Neuron (in vitro differentiated cells): ENCODE measurements around the gene ISCA2.

Experiments used
- H2AFZ ChIP-seq: one replicate; pipeline ENCODE4 v1.6.1; 2013; ENCODE audit warnings: low read depth, mild to moderate bottlenecking, inconsistent platforms, low read length, moderate library complexity
- H3K27me3 ChIP-seq: one replicate; pipeline ENCODE4 v1.6.1; 2013; ENCODE audit warnings: low read length; ENCODE audit not compliant: insufficient read depth
- H3K36me3 ChIP-seq: one replicate; pipeline ENCODE4 v1.6.1; 2013; ENCODE audit warnings: low read length; ENCODE audit not compliant: insufficient read depth
- H3K4me1 ChIP-seq: one replicate; pipeline ENCODE4 v1.6.1; 2013; ENCODE audit warnings: low read length; ENCODE audit not compliant: insufficient read depth
- H3K4me3 ChIP-seq: 2 replicates; pipeline ENCODE4 v1.5.1; 2013; ENCODE audit warnings: mild to moderate bottlenecking, low read length, moderate library complexity
- H3K9me3 ChIP-seq: one replicate; pipeline ENCODE4 v1.6.1; 2013; ENCODE audit warnings: low read length

The ISCA2 gene

DNA sequence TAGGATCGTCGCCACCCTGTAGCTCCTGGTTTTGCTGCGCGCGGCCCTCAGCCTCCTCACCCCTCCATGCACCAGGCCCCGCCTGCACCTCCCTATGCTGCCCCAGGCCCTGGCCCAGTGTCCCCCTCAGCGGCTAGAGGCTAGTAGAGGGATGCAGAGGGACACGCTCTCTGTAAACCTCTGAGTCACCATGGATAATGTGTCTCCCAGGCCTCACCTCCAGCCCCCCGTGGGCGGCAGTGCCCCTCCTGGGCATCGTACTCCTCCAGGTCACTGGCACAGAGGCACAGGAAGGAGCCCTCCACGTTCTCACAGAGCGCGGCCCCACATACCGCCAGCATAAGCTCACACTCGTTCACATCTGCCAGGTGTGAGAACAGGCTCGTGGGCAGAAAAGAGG is 12.3 kb downstream of the ISCA2 start:
- Histone ChIP-seq H3K4me3 (no peak overlapping the region), H2AFZ (no peak overlapping the region), H3K4me1 (peaks cover 37% of the 10 kb centered on the region), H3K9me3 (no peaks in the 10 kb centered on the region), H3K27me3 (no peaks in the 10 kb centered on the region), H3K36me3 (no peaks in the 10 kb centered on the region)

DNA sequence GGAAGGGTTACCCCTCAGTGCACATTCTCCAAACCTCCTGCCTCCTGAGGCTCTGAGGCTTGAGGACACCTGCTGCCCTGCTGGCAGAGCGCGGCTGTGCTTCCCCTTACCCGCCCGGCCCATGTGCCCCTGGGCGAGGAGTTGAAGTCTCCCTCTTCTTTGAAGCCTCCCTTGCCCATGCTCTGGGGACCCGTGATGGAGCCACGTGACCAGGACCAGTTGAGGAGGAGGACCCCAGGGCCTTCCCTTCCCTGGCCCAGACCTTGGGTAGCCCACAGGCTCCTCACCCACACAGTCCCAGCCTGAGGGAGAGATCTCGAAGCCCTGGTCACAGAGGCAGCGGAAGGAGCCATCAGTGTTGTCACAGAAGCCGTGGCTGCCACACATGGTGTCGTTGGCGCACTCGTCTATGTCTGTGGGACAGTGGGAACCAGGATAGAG is 12.9 kb downstream of the ISCA2 start:
- Histone ChIP-seq H2AFZ (no peak overlapping the region), H3K9me3 (no peaks in the 10 kb centered on the region), H3K36me3 (no peaks in the 10 kb centered on the region)

DNA sequence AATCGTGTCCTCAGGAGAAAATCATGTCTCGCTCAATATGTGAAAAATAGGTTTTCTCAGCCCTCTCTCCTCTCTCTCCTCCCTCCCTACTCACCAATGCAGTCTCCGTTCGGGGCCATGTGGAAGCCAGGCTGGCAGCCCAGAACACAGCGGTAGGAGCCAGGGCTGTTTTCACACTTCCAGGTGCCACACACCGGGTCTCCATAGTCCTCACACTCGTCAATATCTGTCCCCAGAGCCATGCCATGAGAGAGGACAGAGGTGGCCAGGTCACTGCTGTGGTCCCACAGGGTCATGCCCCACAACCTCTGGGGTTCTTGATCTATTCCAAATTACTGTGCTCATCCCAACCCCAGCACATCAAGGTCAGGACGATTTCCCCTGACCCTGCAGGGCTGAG is 13.5 kb downstream of the ISCA2 start:
- Histone ChIP-seq H3K9me3 (no peaks in the 10 kb centered on the region), H3K4me1 (peaks cover 37% of the 10 kb centered on the region), H2AFZ (no peak overlapping the region), H3K4me3 (no peak overlapping the region), H3K27me3 (no peaks in the 10 kb centered on the region), H3K36me3 (no peaks in the 10 kb centered on the region)

More for the DNA sequence above, 12.9 kb downstream of the ISCA2 start:
- Histone ChIP-seq H3K4me3 (no peak overlapping the region), H3K4me1 (peaks cover 37% of the 10 kb centered on the region), H3K27me3 (no peaks in the 10 kb centered on the region)

DNA sequence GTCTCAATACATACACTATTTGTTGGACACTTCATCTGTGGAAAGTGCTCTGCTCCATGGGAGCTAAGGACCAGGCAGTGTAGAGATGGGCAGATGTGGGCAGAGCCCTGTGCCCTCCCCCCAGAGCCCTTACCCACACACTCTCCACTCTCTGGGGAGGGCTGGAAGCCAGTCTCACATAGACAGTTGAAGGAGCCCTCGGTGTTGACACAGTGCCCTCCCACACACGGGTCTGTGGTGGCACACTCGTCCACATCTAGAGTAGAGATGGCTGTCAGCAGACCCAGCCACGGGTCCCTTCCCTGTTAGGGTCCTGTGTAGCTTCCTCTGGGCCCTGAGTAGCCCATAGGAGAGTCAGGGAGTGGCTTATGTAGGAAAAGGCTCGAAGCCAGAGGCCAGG is 14.3 kb downstream of the ISCA2 start:
- Histone ChIP-seq H2AFZ (no peak overlapping the region), H3K36me3 (no peaks in the 10 kb centered on the region), H3K27me3 (no peaks in the 10 kb centered on the region), H3K4me1 (peaks cover 35% of the 10 kb centered on the region), H3K4me3 (no peak overlapping the region), H3K9me3 (no peaks in the 10 kb centered on the region)

DNA sequence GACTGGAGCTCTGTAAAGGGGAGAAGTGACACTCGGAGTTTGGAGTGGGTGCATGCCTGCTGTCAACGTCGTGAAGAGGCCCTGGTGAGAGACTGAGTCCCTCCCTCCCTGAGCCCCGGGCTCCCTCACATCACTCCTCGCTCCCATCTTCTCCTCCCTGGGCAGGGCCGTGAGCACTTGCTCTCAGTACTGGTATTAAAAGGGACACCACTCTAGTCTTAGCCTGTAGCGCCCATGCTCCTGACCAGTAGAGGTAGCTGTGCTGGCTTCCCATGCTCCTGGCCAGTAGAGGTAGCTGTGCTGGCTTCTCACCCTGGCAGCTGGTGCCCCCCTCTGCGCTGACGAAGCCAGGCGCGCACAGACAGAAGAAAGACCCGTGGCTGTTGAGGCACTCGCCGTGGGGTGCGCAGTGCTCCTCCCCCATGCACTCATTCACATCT is 14.7 kb downstream of the ISCA2 start:
- no peak overlapping the region for H2AFZ ChIP-seq
- no peaks in the 10 kb centered on the region for H3K27me3 ChIP-seq
- no peaks in the 10 kb centered on the region for H3K36me3 ChIP-seq
- no peak overlapping the region for H3K4me3 ChIP-seq
- no peaks in the 10 kb centered on the region for H3K9me3 ChIP-seq
- peaks cover 35% of the 10 kb centered on the region for H3K4me1 ChIP-seq

DNA sequence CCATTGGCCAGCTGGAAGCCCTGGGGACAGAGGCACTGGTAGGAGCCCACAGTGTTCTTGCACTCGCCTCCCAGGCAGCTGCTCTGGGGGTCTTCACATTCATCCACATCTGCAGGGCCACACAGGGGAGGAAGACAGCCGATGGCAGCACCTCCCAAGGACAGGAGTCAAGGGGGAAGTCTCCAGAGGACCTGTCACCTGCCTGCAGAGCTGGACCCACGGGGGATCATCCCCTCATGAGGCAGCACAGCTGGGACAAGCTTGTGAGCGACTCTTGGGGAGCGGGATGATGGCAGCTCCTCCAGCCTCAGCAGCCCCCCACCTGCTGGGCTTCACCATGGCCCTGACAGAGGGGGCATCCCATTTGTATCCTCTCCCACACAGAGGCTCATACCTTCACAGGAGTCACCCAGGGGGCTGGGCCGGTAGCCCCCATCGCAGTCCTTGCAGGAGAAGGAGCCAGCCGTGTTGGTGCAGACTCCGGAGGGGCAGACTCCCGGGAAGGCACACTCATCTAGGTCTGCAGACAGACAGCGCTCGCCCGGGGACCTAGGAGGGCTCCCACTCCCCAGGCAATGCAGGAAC is 15.4 kb downstream of the ISCA2 start:
- H3K4me3 ChIP-seq = no peak overlapping the region
- H3K36me3 ChIP-seq = no peaks in the 10 kb centered on the region
- peaks cover 37% of the 10 kb centered on the region for H3K4me1 ChIP-seq
- no peaks in the 10 kb centered on the region for H3K27me3 ChIP-seq
- no peak overlapping the region for H2AFZ ChIP-seq
- H3K9me3 ChIP-seq = no peaks in the 10 kb centered on the region

DNA sequence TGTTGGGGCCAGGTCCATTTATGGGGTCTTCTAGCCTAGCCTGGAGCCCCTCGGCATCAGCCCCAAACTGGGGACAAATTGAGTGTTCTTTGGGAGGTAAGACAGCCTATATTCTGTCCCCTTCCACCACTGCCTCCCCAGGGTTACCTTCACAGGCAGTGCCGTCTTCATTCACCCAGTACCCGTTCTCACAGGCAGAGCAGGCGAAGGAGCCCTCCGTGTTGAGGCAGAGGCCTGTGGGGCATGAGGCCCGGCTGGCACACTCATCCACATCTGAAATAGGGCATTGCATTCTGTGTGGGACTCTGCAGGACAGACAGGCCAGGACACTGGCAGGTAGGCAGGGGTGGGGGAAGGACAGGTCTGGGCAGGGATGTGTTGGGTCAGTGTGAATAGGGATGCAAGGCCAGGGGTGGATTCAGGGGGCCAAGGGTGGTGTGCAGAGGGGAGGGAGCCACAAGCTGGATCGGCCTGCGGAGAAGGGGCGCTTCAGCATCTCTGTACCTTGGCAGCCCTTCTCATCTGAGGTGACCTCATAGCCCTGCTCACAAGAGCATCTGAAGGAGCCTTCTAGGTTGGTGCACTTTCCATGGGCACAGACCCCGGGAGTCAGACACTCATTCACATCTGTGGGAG is 16.1 kb downstream of the ISCA2 start:
- no peaks in the 10 kb centered on the region for H3K9me3 ChIP-seq
- peaks cover 41% of the 10 kb centered on the region for H3K4me1 ChIP-seq
- no peak overlapping the region for H3K4me3 ChIP-seq
- H3K27me3 ChIP-seq = no peaks in the 10 kb centered on the region
- H2AFZ ChIP-seq = no peak overlapping the region
- H3K36me3 ChIP-seq = no peaks in the 10 kb centered on the region

DNA sequence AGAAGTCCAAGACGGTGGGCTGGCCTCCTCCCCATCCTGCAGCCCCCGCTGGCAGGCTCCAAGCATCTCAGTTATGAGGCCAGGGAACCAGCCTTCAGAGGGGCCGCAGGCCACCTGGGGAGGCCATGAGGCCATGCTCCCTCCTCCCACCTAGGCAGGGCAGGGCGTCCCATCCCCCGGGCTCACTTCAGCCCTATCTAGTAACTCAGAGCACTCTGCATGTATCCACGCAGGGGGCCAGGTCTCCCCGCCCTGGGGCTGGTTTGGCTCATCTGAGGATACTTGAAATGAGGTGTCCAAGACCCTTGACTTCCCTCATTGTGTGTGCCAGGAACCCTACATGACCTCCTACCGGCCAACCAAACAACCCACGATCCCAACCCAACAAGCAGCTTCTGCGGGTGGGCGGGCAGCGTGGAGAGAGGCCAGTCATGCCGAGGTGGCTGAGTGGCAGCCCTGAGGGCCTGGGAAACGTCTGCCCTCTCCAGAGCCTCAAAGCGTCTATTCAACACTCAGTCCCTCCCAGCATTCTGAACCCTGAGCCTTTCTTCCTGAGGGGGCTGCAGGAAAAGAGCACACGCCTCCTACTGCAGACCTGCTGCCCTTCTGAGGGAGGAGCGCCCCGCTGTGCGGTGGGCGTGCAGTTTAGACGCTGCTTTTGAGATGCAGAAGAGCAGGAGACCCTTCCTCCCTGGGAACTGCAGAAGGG is 16.8 kb downstream of the ISCA2 start:
- no peaks in the 10 kb centered on the region for H3K36me3 ChIP-seq
- H3K9me3 ChIP-seq = no peaks in the 10 kb centered on the region
- H3K4me3 ChIP-seq = no peak overlapping the region
- no peaks in the 10 kb centered on the region for H3K27me3 ChIP-seq
- H2AFZ ChIP-seq = no peak overlapping the region
- H3K4me1 ChIP-seq = peaks cover 43% of the 10 kb centered on the region

DNA sequence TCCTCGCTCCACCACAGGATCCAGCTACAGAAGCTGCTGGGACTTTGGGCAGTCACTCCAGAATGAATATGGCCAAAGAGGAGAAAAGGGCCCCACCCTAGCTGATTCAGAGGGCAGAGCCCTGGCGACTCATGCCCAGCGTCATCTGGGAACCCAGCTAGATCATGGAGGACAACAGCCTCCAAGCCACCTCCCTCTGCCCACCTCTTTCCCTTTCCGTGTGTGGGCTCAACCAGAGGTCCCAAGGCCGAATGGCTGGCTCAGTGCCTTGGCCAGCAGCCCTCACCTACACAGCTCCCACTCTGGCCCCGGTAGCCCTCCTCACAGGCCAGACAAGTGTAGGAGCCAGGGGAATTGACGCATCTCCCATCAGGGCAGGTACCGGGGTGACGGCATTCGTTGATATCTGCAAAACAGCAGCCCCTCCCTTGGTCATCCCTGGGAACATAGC is 17.4 kb downstream of the ISCA2 start:
- H3K9me3 ChIP-seq = no peaks in the 10 kb centered on the region
- H3K4me3 ChIP-seq = no peak overlapping the region
- H3K4me1 ChIP-seq = peaks cover 43% of the 10 kb centered on the region
- H3K27me3 ChIP-seq = no peaks in the 10 kb centered on the region
- H2AFZ ChIP-seq = no peak overlapping the region
- H3K36me3 ChIP-seq = no peaks in the 10 kb centered on the region

DNA sequence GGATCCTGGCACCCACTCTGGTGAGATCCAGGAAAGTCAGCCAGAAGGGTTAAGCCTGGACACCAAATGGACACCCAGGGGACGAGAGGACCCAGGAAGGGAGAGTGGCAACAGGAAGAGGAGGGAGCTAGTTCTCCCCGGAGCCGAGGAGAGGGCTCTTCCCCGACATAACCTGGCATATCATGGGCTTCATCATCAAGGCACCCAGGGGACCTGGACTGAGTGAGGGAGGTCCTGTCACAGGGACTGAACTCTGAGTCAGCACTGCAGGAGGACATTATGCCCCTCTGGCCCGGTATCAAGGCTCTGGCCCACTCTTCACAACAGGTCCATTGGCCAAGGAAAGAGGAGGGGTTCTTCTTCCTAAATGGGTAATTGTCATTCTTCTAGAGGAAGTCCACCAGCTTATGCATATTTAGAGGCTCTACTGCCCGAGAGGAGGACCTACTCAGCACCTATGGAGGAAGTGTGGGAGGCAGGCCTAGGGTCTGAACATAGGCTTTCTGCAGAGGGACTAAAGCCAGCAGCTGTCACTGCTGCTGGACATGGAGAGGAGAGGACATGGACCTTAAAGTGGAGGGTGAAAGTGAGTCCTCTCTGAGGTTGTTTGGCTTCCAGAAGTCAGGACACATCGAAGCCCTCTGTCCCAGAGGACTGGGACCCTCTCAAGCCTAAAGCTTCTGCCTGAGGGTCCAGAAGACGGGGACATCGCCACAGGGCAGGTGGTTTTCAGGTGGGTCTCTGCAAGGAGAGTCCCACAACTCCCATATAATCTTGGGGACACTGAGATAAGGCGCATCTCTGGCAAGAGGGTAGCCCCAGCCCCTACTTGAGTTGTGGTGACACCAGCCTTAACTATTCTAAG is 18.6 kb downstream of the ISCA2 start:
- Histone ChIP-seq H2AFZ (no peak overlapping the region), H3K27me3 (no peaks in the 10 kb centered on the region), H3K36me3 (no peaks in the 10 kb centered on the region), H3K4me1 (peaks cover 50% of the 10 kb centered on the region), H3K4me3 (no peak overlapping the region), H3K9me3 (no peaks in the 10 kb centered on the region)

DNA sequence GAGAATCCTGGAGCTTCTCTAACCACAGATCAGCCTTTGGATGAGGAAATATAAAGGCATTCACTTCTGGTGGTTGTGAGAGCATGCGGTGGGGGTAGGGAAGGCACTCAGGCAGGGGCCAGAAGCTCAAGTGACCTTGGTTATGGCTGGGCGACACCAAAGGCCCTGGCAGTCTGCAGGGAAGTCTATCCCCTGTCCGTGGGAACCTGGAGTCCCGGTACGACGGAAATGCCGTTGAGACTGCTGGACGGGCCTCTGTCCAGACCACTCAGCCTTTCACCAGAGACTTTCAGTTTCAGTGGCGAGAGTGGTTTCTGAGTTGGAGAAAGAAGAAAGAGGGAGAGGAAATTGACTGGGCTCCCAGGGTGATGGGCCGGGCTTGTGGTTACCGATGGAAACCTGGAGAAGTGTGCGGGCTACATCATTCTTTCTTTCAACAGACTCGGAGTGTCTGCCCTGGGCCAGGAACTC is 20.9 kb downstream of the ISCA2 start:
- Histone ChIP-seq H3K4me1 (peaks cover 43% of the 10 kb centered on the region), H2AFZ (no peak overlapping the region), H3K27me3 (no peaks in the 10 kb centered on the region), H3K4me3 (no peak overlapping the region), H3K36me3 (no peaks in the 10 kb centered on the region), H3K9me3 (no peaks in the 10 kb centered on the region)

DNA sequence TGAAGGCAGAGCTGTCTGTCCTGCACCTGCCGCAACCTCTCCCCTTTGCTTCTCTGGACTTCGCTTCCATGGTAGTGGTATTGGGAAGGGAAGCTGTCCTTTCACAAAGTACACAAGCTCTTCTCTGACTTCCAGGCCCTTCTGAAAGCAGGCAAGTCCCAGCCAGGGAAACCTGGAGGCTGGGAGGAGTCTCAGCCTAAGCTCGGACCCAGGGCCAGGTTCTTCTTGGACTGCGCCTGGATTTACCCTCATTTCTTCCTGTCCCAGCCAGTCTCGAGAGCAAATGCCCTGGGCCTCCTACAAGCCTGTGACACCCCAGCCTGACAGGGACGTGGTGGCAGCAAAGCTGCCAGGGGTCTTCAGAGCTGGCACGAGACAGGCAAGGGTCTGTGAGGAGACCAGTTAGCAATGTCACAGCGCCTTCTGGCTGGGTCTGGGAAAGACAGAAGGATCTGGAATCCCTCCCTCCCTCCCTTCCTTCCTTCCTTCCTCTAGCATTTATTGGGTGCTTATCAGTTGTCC is 22.4 kb downstream of the ISCA2 start:
- Histone ChIP-seq H3K4me3 (no peak overlapping the region), H3K9me3 (no peaks in the 10 kb centered on the region), H3K4me1 (peaks cover 29% of the 10 kb centered on the region), H3K27me3 (no peaks in the 10 kb centered on the region), H2AFZ (no peak overlapping the region), H3K36me3 (no peaks in the 10 kb centered on the region)
